SJCRH30 (cell line): ENCODE results near the gene NLRP6. TPM values are rescaled to one million over a fixed set of nuclear protein-coding genes. Genes with fewer than 3 reads are reported as not detected.
A peak's percentile ranks its signal among the peaks of the same experiment; 100 is the strongest.

Experiments used
- DNase-seq, 2 experiments: peaks; one replicate each; pipeline ENCODE4 v3.0.0-alpha.2; 2015 to 2020
- H3K27ac ChIP-seq: fragments of 250-450 bp; sonication (Bioruptor Pico); 2 replicates; pipeline ENCODE4 v1.5.1; 2020; ENCODE audit warnings: mild to moderate bottlenecking, moderate library complexity
- H3K27me3 ChIP-seq: fragments of 250-450 bp; sonication (Bioruptor Pico); 2 replicates; pipeline ENCODE4 v1.5.1; 2020; ENCODE audit warnings: mild to moderate bottlenecking, moderate library complexity
- H3K36me3 ChIP-seq: fragments of 250-450 bp; sonication (Bioruptor Pico); 2 replicates; pipeline ENCODE4 v1.5.1; 2020; ENCODE audit warnings: mild to moderate bottlenecking, moderate library complexity
- H3K4me1 ChIP-seq: fragments of 250-450 bp; sonication (Bioruptor Pico); 2 replicates; pipeline ENCODE4 v1.5.1; 2020; ENCODE audit warnings: mild to moderate bottlenecking, moderate library complexity
- H3K4me3 ChIP-seq: fragments of 250-450 bp; sonication (Bioruptor Pico); 2 replicates; pipeline ENCODE4 v1.5.1; 2020; ENCODE audit warnings: mild to moderate bottlenecking, moderate library complexity
- H3K9me3 ChIP-seq: fragments of 250-450 bp; sonication (Bioruptor Pico); replicated peaks from 2 replicates; pipeline ENCODE4 v1.5.1; 2020; ENCODE audit warnings: mild to moderate bottlenecking, moderate library complexity
- total RNA-seq: library from RNA; depleted of rRNA; stranded (reverse); fragments of >200 nt; shearing (Covaris generic); gene quantifications from 2 replicates; pipeline ENCODE4 v1.2.3, GENCODE V29; 2014

NLRP6 gene
- total RNA-seq, 1 experiment from 2014 or later: not detected

GRCh38 chr11:292211-293121 lies 14.3 kb downstream of the NLRP6 start:
- no peak for DNase-seq
- Histone ChIP-seq H3K9me3 (no peaks in the 10 kb centered on the region), H3K27ac (no peak overlapping the region), H3K4me1 (no peaks in the 10 kb centered on the region), H3K27me3 (peaks cover 7% of the 10 kb centered on the region), H3K4me3 (no peak overlapping the region), H3K36me3 (no peaks in the 10 kb centered on the region)

- Histone ChIP-seq H3K4me1 (peaks cover 7% of the 10 kb centered on the region; the same call in 1 of the 2 replicates), H3K27ac (no peak overlapping the region), H3K27me3 (peaks cover under 1% of the 10 kb centered on the region), H3K4me3 (no peak overlapping the region), H3K9me3 (no peaks in the 10 kb centered on the region), H3K36me3 (no peaks in the 10 kb centered on the region)
- no peak for DNase-seq
Observed at GRCh38 chr11:293271-293851, 15.2 kb downstream of the NLRP6 start.

DNA sequence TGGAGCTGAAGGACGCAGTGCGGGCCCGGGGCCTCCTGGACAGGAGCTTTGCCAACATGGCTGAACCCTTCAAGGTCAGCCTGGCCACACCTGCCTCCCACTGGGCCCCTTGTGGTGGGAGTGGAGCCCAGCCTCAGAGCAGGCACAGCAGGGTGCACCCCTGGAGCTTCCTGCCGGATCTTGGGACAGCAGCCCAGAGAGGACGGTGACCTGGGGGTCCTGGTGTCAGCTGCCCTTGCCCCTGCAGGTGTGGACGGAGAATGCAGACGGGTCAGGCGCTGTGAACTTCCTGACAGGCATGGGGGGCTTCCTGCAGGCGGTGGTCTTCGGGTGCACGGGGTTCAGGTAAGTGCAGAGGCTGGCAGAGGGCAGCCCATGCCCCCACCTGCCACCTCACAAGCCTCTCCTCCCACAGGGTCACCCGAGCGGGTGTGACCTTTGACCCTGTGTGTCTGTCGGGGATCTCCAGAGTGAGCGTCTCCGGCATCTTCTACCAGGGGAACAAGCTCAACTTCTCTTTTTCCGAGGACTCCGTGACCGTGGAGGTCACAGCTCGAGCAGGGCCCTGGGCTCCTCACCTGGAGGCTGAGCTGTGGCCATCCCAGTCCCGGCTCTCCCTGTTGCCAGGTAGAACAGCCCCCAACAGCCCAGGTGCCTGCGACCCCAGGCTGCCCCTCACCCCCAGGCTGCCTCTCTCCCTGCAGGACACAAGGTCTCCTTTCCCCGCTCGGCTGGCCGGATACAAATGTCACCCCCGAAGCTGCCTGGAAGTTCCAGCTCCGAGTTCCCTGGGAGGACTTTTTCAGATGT lies 15.8 kb downstream of the NLRP6 start:
- Histone ChIP-seq H3K27ac (no peak overlapping the region), H3K4me3 (no peak overlapping the region), H3K9me3 (no peaks in the 10 kb centered on the region), H3K27me3 (no peaks in the 10 kb centered on the region), H3K4me1 (peaks cover 7% of the 10 kb centered on the region; the same call in 1 of the 2 replicates), H3K36me3 (no peaks in the 10 kb centered on the region)
- no peak for DNase-seq

DNA sequence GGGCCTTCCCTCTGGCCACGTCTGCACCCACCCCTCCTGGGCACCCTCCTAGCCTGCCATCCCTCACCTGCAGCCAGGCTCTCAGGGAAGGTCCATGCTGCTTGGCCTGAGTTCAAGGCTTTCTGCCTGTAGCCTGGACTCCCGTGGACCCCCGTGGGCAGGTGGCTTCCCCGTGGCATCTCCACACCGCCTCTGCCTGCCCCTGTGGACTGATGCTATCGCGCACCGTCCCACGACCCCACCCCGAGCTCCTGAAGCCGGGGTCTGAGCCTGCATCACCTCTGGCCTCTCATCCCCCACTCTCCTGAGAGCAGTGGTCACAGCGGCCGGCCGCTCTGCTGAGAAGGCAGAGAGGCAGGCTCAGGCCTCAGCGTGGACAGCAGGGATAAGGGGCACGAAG lies 16.6 kb downstream of the NLRP6 start:
- H3K27me3 ChIP-seq: no peaks in the 10 kb centered on the region
- no peak overlapping the region for H3K27ac ChIP-seq
- peaks cover 8% of the 10 kb centered on the region; the same call in 1 of the 2 replicates for H3K4me1 ChIP-seq
- no peak for DNase-seq
- no peaks in the 10 kb centered on the region for H3K36me3 ChIP-seq
- H3K9me3 ChIP-seq: no peaks in the 10 kb centered on the region
- no peak overlapping the region for H3K4me3 ChIP-seq

GRCh38 chr11:295351-296170 lies 17.4 kb downstream of the NLRP6 start:
- no peaks in the 10 kb centered on the region for H3K27me3 ChIP-seq
- no peak for DNase-seq

DNA sequence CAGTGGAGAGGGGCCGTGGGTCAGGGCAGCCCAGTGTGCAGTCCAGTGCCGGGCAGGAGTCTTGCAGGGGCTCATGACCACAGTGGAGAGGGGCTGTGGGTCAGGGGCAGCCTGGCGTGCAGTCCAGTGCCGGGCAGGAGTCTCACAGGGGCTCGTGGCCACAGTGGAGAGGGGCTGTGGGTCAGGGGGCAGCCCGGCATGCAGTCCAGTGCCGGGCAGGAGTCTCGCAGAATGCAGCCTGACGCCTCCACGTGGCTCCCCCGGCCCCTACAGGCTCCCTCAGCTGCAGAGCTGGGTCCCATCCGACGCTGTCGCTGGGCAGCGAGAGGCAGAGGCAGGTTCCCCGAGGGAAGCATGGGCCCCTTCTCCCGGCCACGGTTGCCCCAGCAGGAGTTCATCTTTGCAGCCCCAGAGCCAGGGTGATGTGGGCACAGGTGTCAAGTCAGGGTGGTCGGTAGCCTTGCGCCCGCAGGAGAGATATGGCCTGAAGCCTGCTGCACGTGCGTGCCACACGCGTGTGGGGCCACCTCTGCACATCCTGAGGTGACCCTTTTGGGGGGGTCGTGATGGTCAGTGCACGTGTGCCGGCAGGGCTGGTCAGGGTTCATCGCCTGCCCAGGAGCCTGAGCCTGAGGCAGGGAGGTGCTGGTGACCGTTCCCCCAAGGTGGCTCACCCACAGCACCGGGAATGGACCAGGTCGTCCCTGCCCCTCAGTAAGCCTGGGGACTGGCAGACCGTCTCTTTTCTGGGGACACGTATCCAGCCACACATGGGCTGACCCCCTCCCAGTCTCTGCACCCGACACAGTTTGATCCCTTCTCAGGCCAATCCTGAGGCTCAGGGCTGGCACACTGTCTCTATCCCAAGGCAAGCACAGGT lies 18.2 kb downstream of the NLRP6 start:
- Histone ChIP-seq H3K9me3 (no peaks in the 10 kb centered on the region), H3K4me1 (peaks cover 14% of the 10 kb centered on the region; the same call in 1 of the 2 replicates), H3K36me3 (no peaks in the 10 kb centered on the region), H3K27me3 (no peaks in the 10 kb centered on the region), H3K27ac (no peak overlapping the region), H3K4me3 (no peak overlapping the region)
- no peak for DNase-seq

More at GRCh38 chr11:295351-296170, 17.4 kb downstream of the NLRP6 start:
- Histone ChIP-seq H3K4me1 (peaks cover 14% of the 10 kb centered on the region; the same call in 1 of the 2 replicates), H3K27ac (no peak overlapping the region), H3K36me3 (no peaks in the 10 kb centered on the region), H3K9me3 (no peaks in the 10 kb centered on the region), H3K4me3 (no peak overlapping the region)

DNA sequence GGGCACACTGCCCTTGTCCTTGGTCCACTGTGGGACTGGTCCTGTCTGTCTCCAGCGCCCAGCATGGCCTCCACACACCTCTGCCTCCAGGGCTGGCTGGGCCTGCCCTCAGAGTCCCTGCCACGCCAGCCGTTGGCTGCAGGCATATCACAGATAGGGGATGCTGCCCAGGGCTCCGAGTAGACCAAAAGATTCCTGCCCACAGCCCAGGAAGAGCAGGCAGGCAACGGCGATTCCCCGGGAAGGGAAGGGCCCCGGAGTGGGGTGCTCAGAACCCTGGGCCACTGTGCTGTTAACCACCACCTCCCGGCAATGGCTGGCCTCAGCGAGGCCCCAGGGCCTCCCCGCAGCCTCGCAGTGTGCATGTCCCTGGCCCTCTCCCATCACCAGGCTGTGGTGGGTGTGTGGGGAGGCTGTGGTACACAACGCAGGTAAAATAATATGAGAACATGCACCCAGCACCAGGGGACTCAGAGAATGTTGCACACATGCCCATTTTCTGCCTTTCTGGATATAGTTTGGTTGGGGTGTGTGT lies 18.9 kb downstream of the NLRP6 start:
- no peak for DNase-seq
- Histone ChIP-seq H3K4me3 (no peak overlapping the region), H3K9me3 (no peaks in the 10 kb centered on the region), H3K36me3 (no peaks in the 10 kb centered on the region), H3K4me1 (peaks cover 14% of the 10 kb centered on the region; the same call in 1 of the 2 replicates), H3K27ac (no peak overlapping the region), H3K27me3 (no peaks in the 10 kb centered on the region)

DNA sequence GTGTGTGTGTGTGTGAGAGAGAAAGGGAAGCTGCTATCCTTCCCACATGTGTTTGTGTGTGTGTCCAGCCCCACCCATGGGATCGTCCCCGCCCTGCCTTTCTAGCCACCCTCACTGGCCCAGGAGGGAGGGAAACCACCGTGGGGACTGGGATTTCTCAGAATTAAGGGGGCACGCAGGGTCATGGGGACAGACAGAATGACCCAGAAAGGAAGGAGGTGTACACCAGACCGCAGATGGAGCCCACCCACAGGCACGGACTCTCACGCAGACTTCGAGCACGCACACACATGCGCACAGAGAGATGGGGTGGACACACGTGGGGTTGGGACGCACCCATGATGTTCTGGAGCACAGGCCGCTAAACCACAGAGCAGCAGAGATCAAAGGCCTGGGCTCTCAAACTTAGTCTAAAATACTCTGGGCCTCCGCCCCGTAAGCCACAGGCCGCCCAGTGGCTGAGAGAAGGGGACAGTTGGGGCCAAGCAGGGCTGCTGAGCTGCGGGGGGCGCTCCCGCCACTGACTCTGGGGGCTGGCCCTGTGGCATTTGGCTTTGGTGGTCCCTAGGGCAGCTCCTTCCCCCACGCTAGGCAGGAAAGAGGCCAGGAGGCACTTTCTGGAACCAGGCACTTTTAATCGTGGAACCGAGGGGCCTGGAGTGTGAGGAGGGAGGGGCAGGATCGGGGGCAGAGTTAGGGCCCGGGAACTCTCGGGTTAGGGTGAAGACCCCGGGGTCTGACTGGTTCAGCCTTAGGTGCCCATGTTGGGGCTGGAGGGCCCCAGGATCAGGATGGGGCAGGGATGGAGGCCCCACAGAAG lies 19.6 kb downstream of the NLRP6 start:
- H3K36me3 ChIP-seq: no peaks in the 10 kb centered on the region
- DNase-seq: peak; percentile 40 to 45
- peaks cover 14% of the 10 kb centered on the region; the same call in 1 of the 2 replicates for H3K4me1 ChIP-seq
- H3K9me3 ChIP-seq: no peaks in the 10 kb centered on the region
- no peak overlapping the region for H3K4me3 ChIP-seq
- H3K27me3 ChIP-seq: no peaks in the 10 kb centered on the region
- no peak overlapping the region for H3K27ac ChIP-seq

GRCh38 chr11:298406-299065 lies 20.3 kb downstream of the NLRP6 start:
- H3K9me3 ChIP-seq: no peaks in the 10 kb centered on the region
- H3K4me1 ChIP-seq: peaks cover 14% of the 10 kb centered on the region; the same call in 1 of the 2 replicates
- DNase-seq: no peak
- no peak overlapping the region for H3K4me3 ChIP-seq
- H3K27me3 ChIP-seq: no peaks in the 10 kb centered on the region
- H3K36me3 ChIP-seq: no peaks in the 10 kb centered on the region
- H3K27ac ChIP-seq: no peak overlapping the region

- no peak within 1 kb of the TSS for H3K4me3 ChIP-seq
- DNase-seq: no peak
- no peaks in the 10 kb centered on the region for H3K36me3 ChIP-seq
- no peaks in the 10 kb centered on the region for H3K9me3 ChIP-seq
- H3K27me3 ChIP-seq: no peaks in the 10 kb centered on the region
- no peak within 1 kb of the TSS for H3K27ac ChIP-seq
- peaks cover 14% of the 10 kb centered on the region; the same call in 1 of the 2 replicates for H3K4me1 ChIP-seq
Observed at GRCh38 chr11:299081-299891, 21.1 kb downstream of the NLRP6 start, which contains the start of gene IFITM5. Gene IFITM5, minus strand, starts transcription at chr11:299526. Its CDS starts 36 bp downstream, at chr11:299490.

GRCh38 chr11:299951-300735 lies 21.9 kb downstream of the NLRP6 start:
- no peaks in the 10 kb centered on the region for H3K9me3 ChIP-seq
- H3K36me3 ChIP-seq: no peaks in the 10 kb centered on the region
- no peak overlapping the region for H3K27ac ChIP-seq
- DNase-seq: peak; percentile 87 to 88
- peaks cover 14% of the 10 kb centered on the region; the same call in 1 of the 2 replicates for H3K4me1 ChIP-seq
- no peaks in the 10 kb centered on the region for H3K27me3 ChIP-seq
- no peak overlapping the region for H3K4me3 ChIP-seq
